SK-N-SH (cell line): Measurements from ENCODE around the gene WWP2. TPM values are rescaled to one million over a fixed set of nuclear protein-coding genes. Genes with fewer than 3 reads are reported as not detected.

ENCODE experiments used
- CTCF ChIA-PET: fragments of 300-600, 350-600 bp; formaldehyde crosslinking; extraction: SDS; loops from one replicate; lab custom pipeline; 2021; lab: Yijun Ruan, JAX
- POLR2A ChIA-PET: fragments of 350-600 bp; sonication (Branson Sonifier 250); formaldehyde crosslinking; extraction: SDS; loops from one replicate; lab custom pipeline; 2020; ENCODE audit warnings: antibody characterized with exemption, inconsistent platforms; lab: Yijun Ruan, JAX
- DNase-seq: peaks from one replicate; pipeline ENCODE4 v3.0.0; 2012
- H2AFZ ChIP-seq: fragments of 200-600 bp; sonication (generic); 2 replicates; pipeline ENCODE4 v1.8.1; 2016; ENCODE audit warnings: antibody characterized with exemption, mild to moderate bottlenecking, low read depth
- H3F3A ChIP-seq: fragments of 200-600 bp; sonication (generic); replicated peaks from 2 replicates; pipeline ENCODE3; 2016; ENCODE audit warnings: antibody characterized with exemption, mild to moderate bottlenecking; ENCODE audit not compliant: insufficient read depth
- H3K27ac ChIP-seq, 2 experiments: fragments of 200-500 bp in 1 of 2; fragments of 200-600 bp in 1 of 2; sonication (Bioruptor generic) in 1 of 2; sonication (generic), shearing (Covaris generic) in 1 of 2; 2 replicates each; pipeline versions ENCODE4 v1.5.1 to v1.6.1; 2014 to 2016; ENCODE audit warnings: low read depth in 2 of 2, inconsistent platforms in 1 of 2, low read length in 1 of 2, mild to moderate bottlenecking in 1 of 2, mixed read lengths in 1 of 2
- H3K27me3 ChIP-seq: fragments of 200-600 bp; sonication (generic), shearing (Covaris generic); 2 replicates; pipeline ENCODE4 v1.6.1; 2016; ENCODE audit warnings: mixed run types; ENCODE audit not compliant: insufficient read depth
- H3K36me3 ChIP-seq, 2 experiments: fragments of 200-500 bp in 1 of 2; fragments of 200-600 bp in 1 of 2; sonication (Bioruptor generic) in 1 of 2; sonication (generic) in 1 of 2; replicated peaks in 1 of 2; 2 replicates each; pipeline versions ENCODE3 to v1.5.1; 2014 to 2016; ENCODE audit warnings: low read length in 1 of 2, mild to moderate bottlenecking in 1 of 2; ENCODE audit not compliant: insufficient read depth in 2 of 2, control insufficient read depth in 1 of 2
- H3K4me1 ChIP-seq, 2 experiments: fragments of 200-500 bp in 1 of 2; fragments of 200-600 bp in 1 of 2; sonication (Bioruptor generic) in 1 of 2; sonication (generic), shearing (Covaris generic) in 1 of 2; 2 replicates each; pipeline versions ENCODE4 v1.5.1 to v1.6.1; 2014 to 2016; ENCODE audit warnings: low read depth in 1 of 2, low read length in 1 of 2, mixed run types in 1 of 2; ENCODE audit not compliant: insufficient read depth in 2 of 2, control insufficient read depth in 1 of 2
- H3K4me2 ChIP-seq: fragments of 200-600 bp; sonication (generic), shearing (Covaris generic); 2 replicates; pipeline ENCODE4 v1.6.1; 2017; ENCODE audit warnings: mixed run types
- H3K4me3 ChIP-seq, 2 experiments: fragments of 200-500 bp in 1 of 2; fragments of 200-600 bp in 1 of 2; sonication (Bioruptor generic) in 1 of 2; sonication (generic), shearing (Covaris generic) in 1 of 2; 2 replicates each; pipeline versions ENCODE4 v1.5.1 to v1.8.1; 2014 to 2016; ENCODE audit warnings: low read depth in 2 of 2, inconsistent platforms in 1 of 2, low read length in 1 of 2, mild to moderate bottlenecking in 1 of 2, mixed read lengths in 1 of 2, moderate library complexity in 1 of 2
- H3K79me2 ChIP-seq: fragments of 200-600 bp; sonication (generic); 2 replicates; pipeline ENCODE4 v1.8.1; 2017; ENCODE audit warnings: mild to moderate bottlenecking; ENCODE audit not compliant: insufficient read depth
- H3K9ac ChIP-seq: fragments of 200-600 bp; sonication (generic); 2 replicates; pipeline ENCODE4 v1.6.1; 2017; ENCODE audit warnings: mixed run types
- H3K9me2 ChIP-seq: fragments of 200-600 bp; sonication (generic); 2 replicates; pipeline ENCODE4 v1.6.1; 2017; ENCODE audit warnings: mixed run types
- H3K9me3 ChIP-seq: fragments of 200-600 bp; sonication (generic); 2 replicates; pipeline ENCODE4 v1.6.1; 2017; ENCODE audit warnings: mixed run types, mild to moderate bottlenecking, moderate library complexity
- H4K20me1 ChIP-seq: fragments of 200-600 bp; sonication (generic); 2 replicates; pipeline ENCODE4 v1.6.1; 2017; ENCODE audit warnings: mild to moderate bottlenecking, mixed run types; ENCODE audit not compliant: insufficient read depth
- CHD2 ChIP-seq: fragments of 150-350 bp; IDR thresholded peaks from 2 replicates; pipeline ENCODE4 v1.6.1; 2018; ENCODE audit warnings: low read length; ENCODE audit not compliant: partially characterized antibody
- CTCF ChIP-seq: fragments of 200-600 bp; sonication (generic); IDR thresholded peaks from 2 replicates; pipeline ENCODE4 v1.6.1; 2017; ENCODE audit warnings: antibody characterized with exemption, mild to moderate bottlenecking, moderate library complexity
- ELF1 ChIP-seq: IDR thresholded peaks from 2 replicates; pipeline ENCODE4 v1.4.0; 2012
- EP300 ChIP-seq, 2 experiments: IDR thresholded peaks; 2 replicates each; pipeline versions ENCODE4 v1.4.0 to v1.6.1; 2012; ENCODE audit warnings: borderline replicate concordance in 1 of 2, low read depth in 1 of 2, low read length in 1 of 2
- EZH2phosphoT487 ChIP-seq: fragments of 200-600 bp; sonication (generic); IDR thresholded peaks from 2 replicates; pipeline ENCODE4 v1.6.1; 2017; ENCODE audit warnings: low read depth, mixed run types, mild to moderate bottlenecking, antibody characterized with exemption, moderate library complexity, borderline replicate concordance
- FOXJ3 ChIP-seq: sonication (generic); formaldehyde crosslinking; IDR thresholded peaks from 2 replicates; pipeline ENCODE4 v1.5.1; 2020; ENCODE audit warnings: mild to moderate bottlenecking, missing genetic modification reagents
- GABPA ChIP-seq: IDR thresholded peaks from 2 replicates; pipeline ENCODE4 v1.4.0; 2012; ENCODE audit warnings: low read depth, mild to moderate bottlenecking
- MAX ChIP-seq: IDR thresholded peaks from 2 replicates; pipeline ENCODE4 v1.4.0; 2012; ENCODE audit warnings: low read depth
- MXI1 ChIP-seq: IDR thresholded peaks from 2 replicates; pipeline ENCODE4 v1.6.1; 2012; ENCODE audit warnings: mild to moderate bottlenecking, low read depth, low read length, improper control_type of control experiment
- POLR2AphosphoS5 ChIP-seq: IDR thresholded peaks from 2 replicates; pipeline ENCODE4 v1.6.1; 2012; ENCODE audit warnings: low read depth, low read length
- RAD21 ChIP-seq: IDR thresholded peaks from 2 replicates; pipeline ENCODE4 v1.6.1; 2012; ENCODE audit warnings: mild to moderate bottlenecking, low read length
- RFX5 ChIP-seq: IDR thresholded peaks from 2 replicates; pipeline ENCODE4 v1.6.1; 2012; ENCODE audit warnings: mild to moderate bottlenecking, improper control_type of control experiment, low read length
- SIN3A ChIP-seq: IDR thresholded peaks from 2 replicates; pipeline ENCODE4 v1.6.1; 2012; ENCODE audit warnings: low read depth, mild to moderate bottlenecking, low read length, moderate library complexity, borderline replicate concordance
- TAF1 ChIP-seq: IDR thresholded peaks from 2 replicates; pipeline ENCODE4 v1.6.1; 2012; ENCODE audit warnings: low read depth, mild to moderate bottlenecking, low read length, moderate library complexity, borderline replicate concordance
- USF2 ChIP-seq: fragments of 150-350 bp; IDR thresholded peaks from 2 replicates; pipeline ENCODE4 v1.6.1; 2017; ENCODE audit warnings: antibody characterized with exemption, low read length, low read depth, borderline replicate concordance
- YY1 ChIP-seq: IDR thresholded peaks from 2 replicates; pipeline ENCODE4 v1.4.0; 2012; ENCODE audit warnings: low read depth, mild to moderate bottlenecking
- WGBS: methylation state at CpG from one replicate; pipeline ENCODE4 v1.1.6; 2017; ENCODE audit warnings: low lambda C conversion rate; 5-methylcytosine and 5-hydroxymethylcytosine counted together
- polyA plus RNA-seq, 3 experiments: library from polyadenylated mRNA; depleted of rRNA; stranded (reverse); fragments of >200 nt; gene quantifications; 2 replicates each; pipeline ENCODE4 v1.2.3, GENCODE V29; 2012

WWP2 gene
- polyA plus RNA-seq, 1 of the 3 experiments (the other 2 are of a cell fraction): 13.3 TPM

GRCh38 chr16:69726313-69727060 lies 35.6 kb upstream of the WWP2 start, which contains the start of gene NQO1:
TSS of gene NQO1 (minus strand) at chr16:69726560. CDS start at chr16:69726439, 121 bp downstream.
- peak within 1 kb of the TSS; percentile 88 to 97 for H3K27ac ChIP-seq
- peak within 1 kb of the TSS; percentile 97 for H3K4me2 ChIP-seq
- H3K36me3 ChIP-seq: peaks cover 0 to 3% of the 10 kb centered on the region in 2 experiments
- H2AFZ ChIP-seq: peak within 1 kb of the TSS; percentile 87
- H3K4me1 ChIP-seq: peaks cover 17 to 18% of the 10 kb centered on the region in 2 experiments; a peak in 3 of 4 replicates
- WGBS: 2% methylated on average over 24 of the region's 31 CpGs
- TF ChIP-seq EZH2phosphoT487 (no peak), MXI1 (peak; percentile 95), RAD21 (0 out of 2 replicates have a peak, but pooled peaks have one; percentile 0), CHD2 (peak; percentile 38), USF2 (no peak), YY1 (0 out of 2 replicates have a peak, but pooled peaks have one; percentile 33), POLR2AphosphoS5 (peak; percentile 85), GABPA (no peak; the same call in 1 of the 2 replicates), EP300 (IDR thresholded peaks at IDR 0.05; ENCODE audit: borderline replicate concordance in 1 of 2, low read depth in 1 of 2, low read length in 1 of 2) (no peak), RFX5 (0 out of 2 replicates have a peak, but pooled peaks have one; percentile 45), MAX (peak; percentile 96), SIN3A (peak; percentile 47; the same call in 1 of the 2 replicates), CTCF (no peak), ELF1 (peak; percentile 38; the same call in 1 of the 2 replicates), FOXJ3 (CRISPR knock-in tag) (0 out of 2 replicates have a peak, but pooled peaks have one; percentile 13), TAF1 (peak; percentile 55; the same call in 1 of the 2 replicates)
- H4K20me1 ChIP-seq: no peaks in the 10 kb centered on the region
- peak within 1 kb of the TSS; percentile 48 to 80 for H3K4me3 ChIP-seq
- H3K27me3 ChIP-seq: no peaks in the 10 kb centered on the region
- H3K9ac ChIP-seq: peak within 1 kb of the TSS; percentile 77
- no peaks in the 10 kb centered on the region for H3K9me3 ChIP-seq
- ChIA-PET POLR2A (interaction anchor here (0.7 to 3.0 kb wide), 4 partner anchors 8 to 28 kb away, joined by 3 to 12 read pairs (median 4); partner anchors contain the start of gene NOB1), CTCF (interaction anchor here (0.8 to 3.6 kb wide), 4 partner anchors 10 to 332 kb away, joined by 3 to 19 read pairs (median 4); partner anchors contain the start of gene NOB1)
- peaks cover 58% of the 10 kb centered on the region for H3K79me2 ChIP-seq
- no peaks in the 10 kb centered on the region for H3K9me2 ChIP-seq
- H3F3A ChIP-seq: peaks cover 31% of the 10 kb centered on the region
- DNase-seq: peak; percentile 94
